PC-3 (cell line): ENCODE measurements around the gene KAT6B.

Experiments
- CTCF ChIP-seq: fragments of 300-600 bp; sonication (generic); conservative IDR thresholded peaks from 2 replicates; pipeline ENCODE4 v1.5.1; 2017; ENCODE audit warnings: antibody characterized with exemption, low read depth, mild to moderate bottlenecking, low read length
- EZH2 ChIP-seq: fragments of 300-600 bp; sonication (generic); IDR thresholded peaks from one replicate; pipeline ENCODE4 v1.6.1; 2017; ENCODE audit warnings: antibody characterized with exemption, mild to moderate bottlenecking, low read length; ENCODE audit not compliant: unreplicated experiment
- EZH2phosphoT487 ChIP-seq: fragments of 300-600 bp; sonication (generic); IDR thresholded peaks from 2 replicates; pipeline ENCODE4 v1.6.1; 2018; ENCODE audit warnings: mild to moderate bottlenecking, antibody characterized with exemption, low read length, borderline replicate concordance

- no peak for TF ChIP-seq EZH2phosphoT487
- TF ChIP-seq CTCF, result no peak
- TF ChIP-seq EZH2, result no peak
Measured at GRCh38 chr10:74889662-74889998, 63.2 kb downstream of the KAT6B start.
